ENCODE results near the gene MRAS.
A peak's percentile ranks its signal among the peaks of the same experiment; 100 is the strongest.
"Not testable (repeated sequence)": the region's sequence is repeated elsewhere in the genome, so short reads cannot be mapped to it uniquely, and the experiment has no call there.

The MRAS gene

GRCh38 chr3:138418601-138419206 is 70.3 kb downstream of the MRAS start:
- no peak for DNase-seq (ENCODE audit: low read depth in 3 of 3)

GRCh38 chr3:138423316-138423715 is 74.9 kb downstream of the MRAS start:
- no peak for DNase-seq (ENCODE audit: low read depth in 3 of 3)

DNA sequence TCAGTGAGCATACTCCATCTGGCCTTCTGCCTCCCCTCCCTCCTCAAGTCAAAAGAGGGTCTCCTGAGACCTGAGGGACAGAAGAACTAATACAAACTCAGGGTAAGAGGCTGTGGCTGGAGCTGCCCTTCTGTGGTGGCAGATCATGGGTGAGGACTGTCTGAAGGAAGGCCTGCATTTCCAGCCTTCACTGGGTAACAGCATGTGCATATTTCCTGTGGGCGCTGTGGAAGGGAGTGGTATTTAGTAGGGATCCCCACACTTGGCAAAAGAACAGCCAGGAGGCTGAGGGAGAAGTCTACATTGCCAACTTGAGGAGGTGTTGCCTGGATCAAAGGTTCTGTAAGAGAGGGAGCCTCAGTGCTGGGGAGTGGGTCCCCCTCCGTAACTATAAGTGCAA is 75.9 kb downstream of the MRAS start:
- DNase-seq (ENCODE audit: low read depth in 3 of 3): no peak

- no peak for DNase-seq (ENCODE audit: low read depth in 3 of 3)
Observed at GRCh38 chr3:138426211-138426610, 77.8 kb downstream of the MRAS start.

GRCh38 chr3:138426754-138427153 is 78.4 kb downstream of the MRAS start:
- DNase-seq (ENCODE audit: low read depth in 3 of 3): not testable (repeated sequence)

- DNase-seq (ENCODE audit: low read depth in 3 of 3): no peak
Observed at GRCh38 chr3:138429665-138430064, 81.3 kb downstream of the MRAS start.

- no peak for DNase-seq (ENCODE audit: low read depth in 3 of 3)
Observed at GRCh38 chr3:138432576-138433240, 84.3 kb downstream of the MRAS start.

GRCh38 chr3:138433892-138434275 is 85.5 kb downstream of the MRAS start:
- DNase-seq (ENCODE audit: low read depth in 3 of 3): no peak

DNA sequence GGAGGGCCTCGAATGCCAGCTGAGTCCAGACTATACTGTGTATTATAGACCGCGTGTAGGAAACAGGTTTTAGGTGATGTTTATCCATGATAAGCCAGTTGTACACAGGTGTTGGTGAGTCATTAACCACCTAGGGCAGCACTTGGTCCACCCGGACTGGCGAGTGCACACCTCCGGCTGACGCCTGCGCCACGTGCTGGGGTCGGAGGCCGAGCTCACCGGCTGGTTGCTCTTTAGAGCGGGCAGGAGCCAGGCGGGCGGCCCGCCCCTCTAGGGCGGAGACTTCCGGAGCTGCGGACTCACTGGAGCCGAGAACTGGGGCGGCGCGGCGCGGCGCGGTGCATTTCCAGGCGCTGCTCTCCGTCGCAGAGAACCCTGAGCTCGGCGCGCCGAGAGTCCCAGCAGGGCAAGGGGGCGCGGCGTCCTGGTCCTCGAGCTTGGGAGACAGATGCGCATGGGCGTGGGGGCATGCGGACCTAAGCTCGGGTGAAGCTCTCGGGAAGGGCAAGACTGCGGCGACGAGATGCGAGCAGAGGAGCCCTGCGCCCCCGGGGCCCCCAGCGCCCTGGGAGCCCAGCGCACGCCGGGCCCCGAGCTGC is 86.0 kb downstream of the MRAS start, which contains the start of gene ESYT3:
ESYT3 (plus strand) TSS at position 341 of the 599 bp plus-strand sequence; CDS start at position 524, 183 bp downstream.
- peak in 2 of 3 experiments; percentile 29 to 70 for DNase-seq (ENCODE audit: low read depth in 3 of 3)

GRCh38 chr3:138434875-138435772 is 86.7 kb downstream of the MRAS start:
- peak in 1 of 3 experiments; percentile 16 for DNase-seq (ENCODE audit: low read depth in 3 of 3)

GRCh38 chr3:138435840-138436239 is 87.5 kb downstream of the MRAS start:
- DNase-seq (ENCODE audit: low read depth in 3 of 3): no peak

- no peak for DNase-seq (ENCODE audit: low read depth in 3 of 3)
Observed at GRCh38 chr3:138437281-138437680, 88.9 kb downstream of the MRAS start.

DNA sequence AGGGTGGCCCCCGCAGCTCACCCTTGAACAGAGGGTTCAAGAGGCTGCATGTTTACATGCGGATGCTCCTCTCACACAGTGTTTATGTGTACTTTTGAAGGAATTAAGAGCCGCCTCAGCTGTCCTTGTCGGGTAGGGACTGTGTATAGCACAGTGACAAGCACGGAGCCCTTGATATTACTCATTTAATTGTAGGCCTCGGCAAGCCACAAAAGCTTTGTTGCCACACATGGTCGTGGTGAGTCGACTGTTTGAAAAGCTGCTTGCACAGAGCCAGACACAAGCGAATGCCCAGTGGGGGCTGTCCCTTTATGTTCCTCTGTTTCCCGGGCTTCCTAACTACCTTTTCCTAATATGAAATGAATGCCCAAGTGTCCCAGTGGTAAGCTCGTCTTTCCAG is 90.5 kb downstream of the MRAS start:
- DNase-seq (ENCODE audit: low read depth in 3 of 3): no peak

DNA sequence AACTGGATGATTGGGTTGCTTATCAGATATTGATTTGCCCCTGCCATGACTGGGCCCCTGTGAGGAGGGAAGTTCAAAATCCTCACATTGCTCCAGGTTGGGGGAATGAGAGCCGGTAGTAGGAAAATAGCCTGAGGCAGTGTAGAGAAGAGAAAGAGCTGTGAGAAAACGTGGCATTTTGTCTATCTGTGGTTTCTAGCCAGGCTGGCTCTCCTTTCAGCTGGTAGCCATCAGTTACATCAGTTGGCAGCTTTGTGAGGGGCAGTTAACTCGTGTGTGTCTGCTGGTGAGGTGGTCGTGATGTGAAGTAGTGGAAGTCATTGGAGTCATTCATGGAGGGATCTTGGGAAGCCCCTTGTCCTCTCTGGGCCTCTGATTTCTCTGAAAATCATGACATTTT is 91.3 kb downstream of the MRAS start:
- no peak for DNase-seq (ENCODE audit: low read depth in 3 of 3)

GRCh38 chr3:138440121-138440521 is 91.7 kb downstream of the MRAS start:
- DNase-seq (ENCODE audit: low read depth in 3 of 3): no peak

GRCh38 chr3:138440596-138440995 is 92.2 kb downstream of the MRAS start:
- DNase-seq (ENCODE audit: low read depth in 3 of 3): no peak

- no peak for DNase-seq (ENCODE audit: low read depth in 3 of 3)
Observed at GRCh38 chr3:138441256-138441655, 92.9 kb downstream of the MRAS start.

- DNase-seq (ENCODE audit: low read depth in 3 of 3): no peak
Observed at GRCh38 chr3:138441742-138442141, 93.4 kb downstream of the MRAS start.

DNA sequence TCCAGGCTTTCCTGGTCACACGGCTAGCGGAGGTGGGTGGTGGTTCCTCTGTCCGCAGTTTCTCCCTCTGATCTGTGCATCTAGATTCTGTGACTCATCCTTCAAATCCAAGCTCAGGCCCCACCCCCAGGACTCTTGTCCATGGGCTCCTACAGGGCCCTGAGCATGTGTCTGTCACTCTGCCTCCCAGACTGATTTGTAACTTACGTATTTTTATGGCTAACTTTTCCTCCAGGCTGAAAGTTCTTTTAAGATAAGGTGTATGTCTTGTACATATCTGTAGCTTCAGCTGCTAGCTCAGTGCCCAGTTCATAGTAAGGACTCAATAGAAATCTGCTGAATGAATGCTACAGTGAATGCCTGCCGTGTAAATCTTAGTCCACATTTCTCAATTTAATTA is 94.1 kb downstream of the MRAS start:
- no peak for DNase-seq (ENCODE audit: low read depth in 3 of 3)

- no peak for DNase-seq (ENCODE audit: low read depth in 3 of 3)
Observed at GRCh38 chr3:138443091-138443490, 94.7 kb downstream of the MRAS start.

- DNase-seq (ENCODE audit: low read depth in 3 of 3): no peak
Observed at GRCh38 chr3:138443521-138444503, 95.4 kb downstream of the MRAS start.
